Measurements from ENCODE around the gene ZNF213.
"Not testable (repeated sequence)": the region's sequence is repeated elsewhere in the genome, so short reads cannot be mapped to it uniquely, and the experiment has no call there.

ZNF213 gene

DNA sequence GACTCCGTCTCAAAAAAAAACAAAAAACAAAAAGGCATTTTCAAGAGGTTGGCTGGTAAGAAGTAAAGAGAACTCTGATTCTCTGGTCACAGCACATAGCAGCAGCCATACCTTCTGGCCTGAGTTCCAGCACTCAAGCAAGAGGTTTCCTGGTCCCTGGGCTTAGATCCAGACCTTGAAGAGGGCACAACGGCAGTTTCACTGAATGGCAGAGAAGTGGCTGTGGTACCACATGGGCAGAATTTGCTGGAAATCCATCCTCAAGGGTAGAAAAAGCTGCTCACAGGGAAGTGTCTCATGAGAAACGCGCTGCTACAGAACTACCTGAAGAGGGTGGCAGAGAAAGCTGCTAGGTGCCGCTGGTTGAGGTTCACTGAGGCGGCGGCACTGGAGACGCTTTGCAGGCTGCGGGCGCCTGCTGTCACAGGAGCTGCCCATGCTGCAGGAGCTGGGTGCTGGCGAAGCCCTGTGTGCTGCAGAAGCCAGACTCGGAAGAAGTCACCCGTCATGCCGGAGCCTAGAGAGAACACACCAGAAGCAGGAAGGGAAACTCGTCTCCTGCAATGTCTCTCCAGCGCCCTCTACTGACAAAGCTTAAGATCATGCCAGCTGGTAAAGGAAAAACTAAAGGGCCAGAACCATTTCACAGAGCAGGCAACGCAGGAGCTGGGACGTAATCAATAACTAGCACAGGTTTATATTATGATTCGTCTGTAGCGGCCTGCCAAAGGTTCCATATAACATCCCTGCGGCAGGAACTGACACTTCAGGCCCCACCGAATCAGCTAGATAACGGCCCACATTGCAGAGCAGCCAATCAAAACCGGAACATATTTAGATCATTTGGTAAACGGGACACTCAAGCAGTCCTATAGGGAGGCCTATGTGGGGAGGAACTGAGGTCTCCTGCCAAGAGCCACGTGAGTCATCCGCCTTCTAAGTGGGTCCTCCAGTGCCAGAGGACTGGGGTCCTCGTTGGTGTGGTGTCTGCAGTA, 5.4 kb upstream of the ZNF213 start:
- peak; percentile 42 to 81 for DNase-seq (ENCODE audit: low read depth in 2 of 2)

DNA sequence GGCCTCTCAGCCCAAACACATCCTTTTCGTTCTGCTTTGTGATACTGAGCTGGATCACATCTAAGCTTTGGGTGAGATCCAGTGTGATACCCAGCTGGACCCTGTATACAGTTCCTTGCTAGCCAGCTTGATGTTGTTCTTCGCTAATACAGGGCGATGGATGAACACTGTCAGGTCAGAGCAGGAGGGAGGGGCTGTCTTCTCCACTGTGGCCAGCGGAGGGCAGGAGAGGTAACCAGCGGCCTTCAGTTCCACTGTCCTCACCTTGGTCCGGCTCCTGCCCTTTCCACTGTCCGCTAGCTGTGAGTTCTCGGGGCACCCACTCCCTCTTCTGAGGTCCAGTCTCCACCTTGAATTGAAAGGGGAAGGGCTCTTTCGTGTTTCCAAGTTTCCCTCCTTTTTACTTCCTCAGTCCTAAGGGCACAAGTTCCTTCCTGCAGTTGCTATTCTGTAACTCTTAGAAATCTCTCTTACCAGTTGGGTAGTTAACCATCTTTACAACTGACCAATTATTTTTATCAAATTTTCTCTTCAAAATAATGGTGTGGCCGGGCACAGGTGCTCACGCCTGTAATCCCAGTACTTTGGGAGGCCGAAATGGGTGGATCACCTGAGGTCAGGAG, 3.0 kb upstream of the ZNF213 start:
- DNase-seq (ENCODE audit: low read depth in 2 of 2), result peak; percentile 12 to 31

DNA sequence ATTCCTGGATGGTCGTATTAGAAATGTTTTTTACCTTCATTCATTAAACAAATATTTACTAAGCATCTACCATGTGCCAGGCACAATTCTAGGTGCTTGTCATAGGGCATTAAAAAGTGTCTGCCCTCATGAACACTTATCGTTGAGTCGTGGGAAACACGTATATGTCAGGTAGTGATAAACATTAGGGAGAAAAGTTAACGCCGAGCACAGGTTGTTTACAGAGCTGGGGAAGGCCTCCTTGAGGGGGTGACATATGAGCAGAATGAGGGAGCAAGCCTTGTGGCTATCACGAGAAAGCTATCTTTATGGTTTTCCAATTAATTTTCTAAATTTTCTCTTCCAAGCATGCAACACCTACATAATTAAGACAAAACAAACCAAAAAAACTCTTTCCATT, 985 bp upstream of the ZNF213 start:
- DNase-seq (ENCODE audit: low read depth in 2 of 2), result no peak

DNA sequence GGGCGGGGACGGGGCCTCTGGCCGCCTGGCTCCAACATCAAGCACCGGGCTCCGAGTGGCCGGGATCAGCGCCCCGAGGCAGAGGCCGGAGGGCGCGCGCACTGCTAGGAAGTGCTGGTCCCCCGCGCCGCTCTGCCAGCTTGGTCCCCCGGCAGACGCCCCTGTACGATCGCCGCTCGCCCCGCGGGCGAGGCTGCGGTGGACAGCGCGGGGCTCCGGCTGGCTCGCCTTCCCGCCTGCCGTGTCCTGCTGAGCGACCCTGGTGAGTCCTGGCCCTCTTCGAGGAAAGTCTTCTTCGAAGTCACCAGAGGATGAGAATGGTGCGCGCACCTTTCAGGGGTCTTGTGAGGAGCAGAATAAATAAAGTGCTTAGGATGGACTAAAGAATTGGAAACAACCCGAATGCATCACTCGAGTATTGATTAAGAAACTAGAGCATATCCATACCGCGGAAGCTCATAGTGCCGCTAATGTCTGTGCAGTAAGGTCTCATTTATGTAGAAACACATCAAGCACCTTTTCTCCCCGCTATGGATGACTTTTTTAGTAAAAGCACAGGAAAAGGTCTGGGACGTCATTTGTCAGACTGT, 392 bp downstream of the ZNF213 start:
- no peak for DNase-seq (ENCODE audit: low read depth in 2 of 2)

DNA sequence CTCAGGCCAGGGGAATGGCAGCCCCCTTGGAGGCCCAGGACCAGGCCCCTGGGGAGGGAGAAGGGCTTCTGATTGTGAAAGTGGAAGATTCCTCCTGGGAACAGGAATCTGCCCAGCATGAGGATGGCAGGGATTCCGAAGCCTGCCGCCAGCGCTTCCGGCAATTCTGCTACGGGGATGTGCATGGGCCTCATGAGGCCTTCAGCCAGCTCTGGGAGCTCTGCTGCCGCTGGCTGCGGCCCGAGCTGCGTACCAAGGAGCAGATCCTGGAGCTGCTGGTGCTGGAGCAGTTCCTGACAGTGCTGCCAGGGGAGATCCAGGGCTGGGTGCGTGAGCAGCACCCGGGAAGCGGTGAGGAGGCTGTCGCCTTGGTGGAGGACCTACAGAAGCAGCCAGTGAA, 2.4 kb downstream of the ZNF213 start:
- no peak for DNase-seq (ENCODE audit: low read depth in 2 of 2)

DNA sequence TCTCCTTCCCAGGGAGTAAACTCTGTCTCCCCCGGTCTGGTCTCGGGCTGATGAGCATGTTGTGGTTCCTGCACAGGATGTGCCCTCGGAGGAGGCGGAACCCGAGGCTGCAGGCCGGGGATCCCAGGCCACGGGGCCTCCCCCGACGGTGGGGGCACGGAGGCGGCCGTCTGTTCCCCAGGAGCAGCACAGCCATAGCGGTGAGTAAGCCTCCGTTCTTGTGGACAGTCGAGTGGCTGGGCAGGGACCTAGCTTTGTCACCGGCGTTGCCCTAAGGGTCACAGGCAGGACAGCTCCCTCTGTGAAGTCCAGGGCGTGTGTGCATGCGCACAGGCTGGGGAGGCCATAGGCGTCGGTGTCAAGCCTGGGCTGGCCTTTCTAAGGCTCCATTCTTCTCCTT, 3.5 kb downstream of the ZNF213 start:
- no peak for DNase-seq (ENCODE audit: low read depth in 2 of 2)

DNA sequence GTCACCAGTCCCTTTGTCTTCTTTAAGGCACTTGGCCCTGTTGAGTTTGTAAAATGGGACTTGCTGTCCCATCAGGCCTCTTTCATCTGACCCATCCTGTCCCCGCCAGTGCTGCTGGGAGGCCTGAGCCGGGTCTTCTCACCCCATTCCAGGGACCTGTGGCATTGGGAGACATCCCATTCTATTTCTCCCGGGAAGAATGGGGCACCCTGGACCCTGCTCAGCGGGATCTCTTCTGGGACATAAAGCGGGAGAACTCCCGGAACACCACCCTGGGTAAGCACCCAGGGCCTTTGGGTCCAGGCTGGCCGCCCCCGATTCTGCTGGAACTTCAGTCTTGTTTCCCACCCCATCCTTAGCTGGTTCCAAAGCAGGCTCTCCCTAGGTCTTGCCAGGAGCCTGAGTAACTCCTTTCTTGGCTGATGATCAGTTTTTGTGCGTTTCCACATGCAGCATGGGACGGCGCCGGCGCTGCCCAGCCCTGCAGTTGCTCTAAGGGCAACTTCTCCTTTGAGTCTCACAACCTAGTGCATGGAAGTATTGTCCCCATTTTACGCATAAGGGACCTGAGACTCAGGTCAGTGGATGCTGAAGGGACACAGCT, 4.1 kb downstream of the ZNF213 start:
- DNase-seq (ENCODE audit: low read depth in 2 of 2), result no peak

DNA sequence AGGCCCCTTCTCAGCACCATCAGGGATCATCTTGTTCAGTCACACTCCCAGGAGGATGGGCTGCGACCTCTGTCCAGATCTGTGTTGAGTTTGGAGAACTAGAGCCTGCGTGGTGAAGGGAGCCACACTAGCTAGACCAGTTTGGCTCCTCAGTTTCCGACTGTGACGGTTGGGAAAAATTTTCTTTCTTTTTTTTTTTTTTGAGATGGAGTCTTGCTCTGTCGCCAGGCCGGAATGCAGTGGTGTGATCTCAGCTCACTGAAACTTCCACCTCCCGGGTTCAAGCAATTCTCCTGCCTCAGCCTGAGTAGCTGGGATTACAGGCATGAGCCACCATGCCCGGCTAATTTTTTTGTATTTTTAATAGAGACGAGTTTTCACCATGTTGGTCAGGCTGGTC, 4.7 kb downstream of the ZNF213 start:
- not testable (repeated sequence) for DNase-seq (ENCODE audit: low read depth in 2 of 2)

DNA sequence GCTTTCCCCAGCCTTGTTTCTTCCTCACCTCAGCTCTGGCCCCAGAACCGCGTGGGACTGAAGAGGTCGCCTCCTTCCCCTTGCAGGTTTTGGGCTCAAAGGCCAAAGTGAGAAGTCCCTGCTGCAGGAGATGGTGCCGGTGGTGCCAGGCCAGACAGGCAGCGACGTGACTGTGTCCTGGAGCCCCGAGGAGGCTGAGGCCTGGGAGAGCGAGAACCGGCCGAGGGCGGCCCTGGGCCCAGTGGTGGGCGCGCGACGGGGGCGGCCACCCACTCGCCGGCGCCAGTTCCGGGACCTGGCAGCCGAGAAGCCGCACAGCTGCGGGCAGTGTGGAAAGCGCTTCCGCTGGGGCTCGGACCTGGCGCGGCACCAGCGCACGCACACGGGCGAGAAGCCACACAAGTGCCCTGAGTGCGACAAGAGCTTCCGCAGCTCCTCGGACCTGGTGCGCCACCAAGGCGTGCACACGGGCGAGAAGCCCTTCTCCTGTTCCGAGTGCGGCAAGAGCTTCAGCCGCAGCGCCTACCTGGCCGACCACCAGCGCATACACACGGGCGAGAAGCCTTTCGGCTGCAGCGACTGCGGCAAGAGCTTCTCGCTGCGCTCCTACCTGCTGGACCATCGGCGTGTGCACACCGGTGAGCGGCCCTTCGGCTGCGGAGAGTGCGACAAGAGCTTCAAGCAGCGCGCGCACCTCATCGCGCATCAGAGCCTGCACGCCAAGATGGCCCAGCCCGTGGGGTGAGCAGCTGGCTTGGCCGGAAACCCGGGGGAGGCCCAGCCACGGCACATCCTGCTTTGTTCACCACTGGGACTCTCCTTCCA, 6.0 kb downstream of the ZNF213 start:
- no peak for DNase-seq (ENCODE audit: low read depth in 2 of 2)

DNA sequence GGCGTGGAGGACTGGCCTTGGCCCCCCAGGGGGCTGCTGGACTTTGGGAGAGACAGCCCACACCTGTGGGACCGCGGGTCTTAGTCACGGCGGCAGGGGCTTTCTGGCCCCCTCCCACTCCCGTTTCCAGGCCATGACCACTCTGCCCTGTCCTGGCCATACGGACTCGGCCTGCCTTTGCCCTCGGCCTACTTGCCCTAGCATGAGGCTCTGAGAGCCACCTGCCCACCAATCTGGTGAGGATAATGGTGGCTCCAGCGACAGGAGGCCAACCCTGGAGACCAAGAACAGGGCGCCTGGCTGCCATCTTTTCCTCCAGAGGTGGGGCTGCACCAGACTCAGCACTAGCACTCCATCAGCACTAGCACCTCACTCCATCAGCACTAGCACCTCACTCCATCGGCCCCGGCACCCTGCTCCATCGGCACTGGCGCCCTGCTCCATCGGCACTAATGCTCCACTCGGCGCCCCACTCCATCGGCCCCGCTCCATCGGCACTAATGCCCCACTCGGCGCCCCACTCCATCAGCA, 7.0 kb downstream of the ZNF213 start:
- DNase-seq (ENCODE audit: low read depth in 2 of 2), result no peak

DNA sequence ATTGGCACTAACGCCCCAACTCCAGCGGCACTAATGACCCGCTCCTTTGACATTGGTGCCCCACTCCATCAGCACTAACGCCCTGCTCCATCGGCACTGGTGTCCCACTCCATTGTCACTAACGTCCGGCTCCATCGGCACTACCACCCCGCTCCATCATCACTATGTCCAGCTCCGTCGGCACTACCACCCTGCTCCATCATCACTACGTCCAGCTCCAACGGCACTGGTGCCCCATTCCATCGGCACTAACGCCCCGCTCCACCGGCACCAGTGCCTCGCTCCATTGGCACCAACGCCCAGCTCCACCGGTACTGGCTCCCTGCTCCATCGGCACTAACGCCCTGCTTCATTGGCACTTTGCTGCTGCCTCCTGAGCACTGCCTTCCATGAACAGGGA, 7.5 kb downstream of the ZNF213 start:
- no peak for DNase-seq (ENCODE audit: low read depth in 2 of 2)

DNA sequence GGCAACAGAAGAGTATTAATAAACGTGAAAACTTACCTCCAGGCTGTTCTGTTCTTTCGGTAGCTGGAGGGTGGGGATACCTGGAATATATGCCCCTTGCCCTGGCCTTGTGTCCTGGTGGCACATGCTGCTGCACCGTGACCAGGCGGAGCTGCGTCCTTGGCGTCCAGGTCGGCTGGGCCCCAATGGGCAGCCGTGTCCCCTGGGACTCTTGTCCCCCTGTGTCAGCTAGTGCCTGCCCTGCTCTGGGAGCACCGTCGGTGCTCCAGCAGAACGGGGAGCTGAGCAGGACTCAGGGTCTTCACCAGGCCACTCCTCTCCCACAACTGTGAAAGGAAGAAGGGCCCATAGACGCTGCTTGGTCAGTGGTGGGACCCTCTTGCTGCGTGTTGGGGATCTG, 7.9 kb downstream of the ZNF213 start:
- DNase-seq (ENCODE audit: low read depth in 2 of 2), result no peak

DNA sequence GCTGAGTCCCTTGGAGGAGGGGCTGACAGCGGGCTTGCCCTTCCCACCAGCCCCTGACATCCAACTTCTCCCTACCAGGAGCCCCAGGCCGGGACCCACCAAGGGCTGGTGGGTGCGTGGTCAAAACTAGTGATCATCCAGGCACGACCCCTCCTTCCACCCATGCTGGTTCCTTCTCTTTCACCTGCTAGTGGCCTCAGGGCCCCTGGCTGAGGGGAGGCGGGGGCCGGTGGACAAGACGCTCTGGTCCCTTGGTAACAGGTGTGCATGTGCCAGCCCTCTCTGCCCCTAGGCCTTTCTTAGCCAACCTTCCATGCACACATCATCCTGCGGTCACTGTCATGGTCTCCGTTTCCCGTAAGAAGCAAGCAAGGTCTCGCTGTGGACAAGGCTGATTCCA, 8.4 kb downstream of the ZNF213 start:
- no peak for DNase-seq (ENCODE audit: low read depth in 2 of 2)

DNA sequence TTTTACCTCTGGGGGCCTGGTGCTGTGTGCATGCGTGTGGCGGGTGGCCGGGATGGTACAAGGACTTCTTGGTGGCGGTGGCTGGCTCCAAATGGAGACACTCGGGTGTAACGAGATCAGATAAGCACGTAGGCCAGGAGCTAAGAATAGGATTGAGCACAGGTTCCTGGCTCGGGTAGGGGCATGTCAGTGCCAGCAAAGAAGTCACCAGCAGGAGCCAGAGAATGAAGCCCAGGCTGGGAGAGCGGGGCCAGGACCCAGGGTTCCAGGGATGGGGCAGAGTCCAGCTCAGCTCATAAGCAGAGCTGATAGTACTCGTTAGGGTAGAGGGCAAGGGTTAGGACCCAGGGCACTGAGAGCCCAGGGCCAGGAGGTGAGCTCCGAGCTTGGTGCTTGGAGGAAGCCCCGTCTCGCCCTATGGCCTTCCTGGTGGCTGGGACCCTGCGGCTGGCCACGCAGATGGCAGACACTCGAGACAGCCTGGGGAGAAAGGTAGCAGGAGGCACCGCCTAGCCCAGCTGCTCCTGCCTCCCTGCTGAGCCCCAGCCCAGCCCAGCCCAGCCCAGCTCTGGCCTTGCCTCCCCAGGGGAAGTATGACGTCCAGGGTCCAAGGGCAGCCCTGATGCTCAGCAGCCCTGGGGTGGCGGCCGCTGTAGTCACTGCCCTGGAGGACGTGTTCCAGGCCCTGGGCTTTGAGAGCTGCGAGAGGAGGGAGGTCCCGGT, 8.9 kb downstream of the ZNF213 start:
- DNase-seq (ENCODE audit: low read depth in 2 of 2), result no peak

DNA sequence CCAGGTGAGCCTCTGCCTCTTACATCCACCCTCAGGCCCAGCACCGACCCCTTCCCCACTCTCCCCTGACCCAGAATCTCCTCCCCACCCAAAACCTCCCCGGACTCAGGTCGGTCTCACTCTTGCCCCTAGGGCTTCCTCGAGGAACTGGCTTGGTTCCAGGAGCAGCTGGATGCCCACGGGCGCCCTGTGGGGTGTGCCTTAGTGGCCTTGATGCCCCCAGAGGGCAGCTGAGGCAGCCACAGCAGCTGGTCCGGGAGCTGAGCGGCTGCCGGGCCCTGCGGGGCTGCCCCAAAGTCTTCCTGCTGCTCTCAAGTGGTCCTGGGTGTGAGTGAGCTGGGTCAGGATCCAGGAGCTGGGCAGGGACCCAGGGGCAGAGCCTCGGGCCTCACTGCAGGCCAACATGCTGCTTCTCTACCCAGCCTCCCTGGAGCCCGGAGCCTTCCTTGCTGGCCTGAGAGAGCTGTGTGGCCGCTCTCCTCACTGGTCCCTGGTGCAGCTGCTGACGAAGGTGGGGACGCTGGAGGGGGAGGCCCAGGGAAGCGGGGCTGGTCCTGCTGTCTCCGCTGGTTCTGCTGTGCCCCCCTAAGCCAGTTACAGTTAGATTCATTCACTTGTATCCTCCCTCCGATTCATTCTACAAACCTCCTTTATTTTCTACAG, 9.6 kb downstream of the ZNF213 start:
- DNase-seq (ENCODE audit: low read depth in 2 of 2), result no peak

DNA sequence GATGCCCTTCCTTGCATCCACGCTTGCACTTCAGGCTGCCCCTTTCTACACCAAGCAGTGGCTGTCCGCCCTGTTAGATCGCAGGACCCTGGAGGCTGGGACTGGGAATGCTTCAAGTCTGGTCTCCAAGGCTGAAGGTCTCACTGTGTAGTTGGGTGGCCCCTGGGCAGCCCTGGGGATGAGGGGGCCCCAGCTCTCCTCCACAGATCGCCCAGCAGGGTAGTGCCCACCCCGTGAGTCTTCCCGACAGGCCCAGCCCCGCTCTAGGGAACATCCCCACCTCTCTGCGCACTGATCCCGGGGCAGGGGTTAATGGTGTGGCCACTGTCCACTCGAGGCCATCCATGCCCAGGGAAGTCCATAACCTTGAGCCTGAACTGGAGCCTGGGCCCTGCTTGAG, 10.3 kb downstream of the ZNF213 start:
- no peak for DNase-seq (ENCODE audit: low read depth in 2 of 2)

DNA sequence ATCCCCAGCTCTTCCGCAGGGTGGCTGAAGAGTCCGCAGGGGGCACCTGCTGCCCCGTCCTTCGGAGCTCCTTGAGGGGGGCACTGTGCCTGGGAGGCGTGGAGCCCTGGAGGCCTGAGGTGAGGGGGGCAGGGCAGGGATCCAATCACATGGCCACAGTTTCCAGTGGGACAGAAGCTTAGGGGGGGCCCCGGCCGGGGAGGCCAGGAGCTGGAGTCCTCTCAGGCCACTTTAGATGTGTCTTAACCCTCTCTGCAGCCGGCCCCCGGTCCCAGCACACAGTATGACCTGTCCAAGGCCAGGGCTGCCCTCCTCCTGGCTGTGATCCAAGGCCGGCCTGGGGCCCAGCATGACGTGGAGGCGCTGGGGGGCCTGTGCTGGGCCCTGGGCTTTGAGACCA, 10.8 kb downstream of the ZNF213 start:
- no peak for DNase-seq (ENCODE audit: low read depth in 2 of 2)

DNA sequence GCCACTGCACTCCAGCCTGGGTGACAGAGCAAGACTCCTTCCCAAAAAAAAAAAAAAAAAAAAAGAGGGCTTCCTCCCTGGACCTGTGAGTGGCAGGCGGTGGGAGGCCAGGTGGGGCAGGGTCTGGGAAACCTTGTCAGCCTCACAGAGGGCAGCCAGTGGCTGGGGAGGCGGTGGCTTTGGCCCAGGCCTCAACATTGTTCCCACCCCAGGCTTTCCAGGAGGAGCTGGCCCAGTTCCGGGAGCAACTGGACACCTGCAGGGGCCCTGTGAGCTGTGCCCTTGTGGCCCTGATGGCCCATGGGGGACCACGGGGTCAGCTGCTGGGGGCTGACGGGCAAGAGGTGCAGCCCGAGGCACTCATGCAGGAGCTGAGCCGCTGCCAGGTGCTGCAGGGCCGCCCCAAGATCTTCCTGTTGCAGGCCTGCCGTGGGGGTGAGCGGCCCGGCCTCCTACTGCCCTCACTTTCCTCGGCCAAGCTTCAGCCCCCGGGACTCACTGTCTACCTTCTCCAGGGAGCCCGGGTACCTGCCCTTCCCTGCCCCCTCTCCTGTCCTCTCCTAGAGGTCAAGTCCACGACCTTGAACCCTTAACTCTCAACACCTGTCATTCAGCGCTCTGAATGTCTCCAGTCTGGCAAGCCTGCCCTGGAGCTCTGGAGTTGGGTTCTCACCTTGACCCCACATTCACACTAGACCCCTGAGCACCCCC, 12.4 kb downstream of the ZNF213 start:
- DNase-seq (ENCODE audit: low read depth in 2 of 2), result no peak

DNA sequence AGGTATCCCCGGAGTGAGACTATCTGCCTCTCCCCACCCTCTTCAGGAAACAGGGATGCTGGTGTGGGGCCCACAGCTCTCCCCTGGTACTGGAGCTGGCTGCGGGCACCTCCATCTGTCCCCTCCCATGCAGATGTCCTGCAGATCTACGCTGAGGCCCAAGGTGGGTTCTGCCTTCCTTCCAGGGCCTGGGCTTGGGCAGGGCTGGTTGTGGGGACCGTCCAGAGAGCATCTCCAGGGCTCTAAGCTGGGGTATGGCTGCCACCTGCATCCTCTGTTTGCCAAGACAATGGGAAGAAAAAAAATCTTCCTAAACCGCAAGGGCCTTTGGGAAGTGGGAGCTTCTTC, 12.9 kb downstream of the ZNF213 start:
- DNase-seq (ENCODE audit: low read depth in 2 of 2), result no peak
